ENCODE data around the gene TOM1L2. TPM values are rescaled to one million over a fixed set of nuclear protein-coding genes. Genes with fewer than 3 reads are reported as not detected.

TOM1L2 gene
- total RNA-seq, 2 donors from 2014 or later: 47.6 to 68.7 TPM

- Histone ChIP-seq H3K4me1 (peaks cover 7% of the 10 kb centered on the region), H3K9me3 (no peaks in the 10 kb centered on the region), H3K36me3 (no peaks in the 10 kb centered on the region), H3K27me3 (no peaks in the 10 kb centered on the region), H3K4me3 (no peak overlapping the region), H3K27ac (peak overlapping the region; percentile 71), H3K9ac (ENCODE audit: low read depth in 2 of 2, low read length in 2 of 2) (no peak overlapping the region)
- intact Hi-C loops (cut with DNase I): no loop called here
- no peak for TF ChIP-seq CTCF (IDR thresholded peaks at IDR 0.05)
- DNase-seq: no peak
Measured at GRCh38 chr17:17848311-17849082, 123.7 kb downstream of the TOM1L2 start.

GRCh38 chr17:17847726-17848125 is 124.5 kb downstream of the TOM1L2 start:
- no peaks in the 10 kb centered on the region for H3K9me3 ChIP-seq
- intact Hi-C loops (cut with DNase I): no loop called here
- H3K9ac ChIP-seq (ENCODE audit: low read depth in 2 of 2, low read length in 2 of 2): no peak overlapping the region
- H3K27ac ChIP-seq: no peak overlapping the region
- H3K27me3 ChIP-seq: no peaks in the 10 kb centered on the region
- no peak for DNase-seq
- no peak for TF ChIP-seq CTCF (IDR thresholded peaks at IDR 0.05)
- no peaks in the 10 kb centered on the region for H3K36me3 ChIP-seq
- H3K4me1 ChIP-seq: peaks cover 7% of the 10 kb centered on the region
- no peak overlapping the region for H3K4me3 ChIP-seq

GRCh38 chr17:17847118-17847689 is 125.0 kb downstream of the TOM1L2 start:
- Histone ChIP-seq H3K27ac (no peak overlapping the region), H3K4me3 (no peak overlapping the region), H3K9ac (ENCODE audit: low read depth in 2 of 2, low read length in 2 of 2) (no peak overlapping the region)

GRCh38 chr17:17846645-17847044 is 125.6 kb downstream of the TOM1L2 start:
- no peak overlapping the region for H3K4me3 ChIP-seq
- no peaks in the 10 kb centered on the region for H3K9me3 ChIP-seq
- intact Hi-C loops (cut with DNase I): no loop called here
- H3K9ac ChIP-seq (ENCODE audit: low read depth in 2 of 2, low read length in 2 of 2): no peak overlapping the region
- DNase-seq: no peak
- peaks cover 7% of the 10 kb centered on the region for H3K4me1 ChIP-seq
- no peaks in the 10 kb centered on the region for H3K36me3 ChIP-seq
- H3K27ac ChIP-seq: no peak overlapping the region
- no peak for TF ChIP-seq CTCF (IDR thresholded peaks at IDR 0.05)
- no peaks in the 10 kb centered on the region for H3K27me3 ChIP-seq

More at GRCh38 chr17:17847118-17847689, 125.0 kb downstream of the TOM1L2 start:
- DNase-seq: no peak
- Histone ChIP-seq H3K9me3 (no peaks in the 10 kb centered on the region), H3K36me3 (no peaks in the 10 kb centered on the region), H3K27me3 (no peaks in the 10 kb centered on the region), H3K4me1 (peaks cover 7% of the 10 kb centered on the region)
- intact Hi-C loops (cut with DNase I): no loop called here
- TF ChIP-seq CTCF (IDR thresholded peaks at IDR 0.05): no peak

- no peaks in the 10 kb centered on the region for H3K36me3 ChIP-seq
- intact Hi-C loops (cut with DNase I): no loop called here
- H3K27ac ChIP-seq: no peak overlapping the region
- H3K4me3 ChIP-seq: no peak overlapping the region
- no peaks in the 10 kb centered on the region for H3K27me3 ChIP-seq
- H3K9ac ChIP-seq (ENCODE audit: low read depth in 2 of 2, low read length in 2 of 2): no peak overlapping the region
- peaks cover 7% of the 10 kb centered on the region for H3K4me1 ChIP-seq
- no peaks in the 10 kb centered on the region for H3K9me3 ChIP-seq
- no peak for TF ChIP-seq CTCF (IDR thresholded peaks at IDR 0.05)
- DNase-seq: no peak
Measured at GRCh38 chr17:17846003-17846402, 126.2 kb downstream of the TOM1L2 start.

All from colonic mucosa (tissue), 4 donors.